MCF 10A (cell line): ENCODE data around the gene NPHP3. TPM values are rescaled to one million over a fixed set of nuclear protein-coding genes. Genes with fewer than 3 reads are reported as not detected.

Source experiments
- BruUV-seq: library from RNA; stranded (reverse); fragments of 400-500 nt; replicated peaks from 2 replicates; lab custom pipeline; 2021; lab: Mats Ljungman, UMichigan
- CTCF ChIA-PET: fragments of 300-600 bp; sonication (Branson Sonifier 250); formaldehyde crosslinking; extraction: SDS; loops from one replicate; lab custom pipeline; 2021; ENCODE audit warnings: antibody characterized with exemption, inconsistent platforms; lab: Yijun Ruan, JAX
- POLR2A ChIA-PET: fragments of 300-600, 350-650 bp; sonication (Branson Sonifier 250); formaldehyde crosslinking; extraction: SDS; loops from one replicate; lab custom pipeline; 2020; ENCODE audit warnings: antibody characterized with exemption, inconsistent platforms; lab: Yijun Ruan, JAX
- DNase-seq: peaks from one replicate; pipeline ENCODE4 v3.0.0-alpha.2; 2018; ENCODE audit not compliant: unreplicated experiment
- H3K27ac Mint-ChIP-seq: one replicate; pipeline ENCODE4 v1.8.0; 2022; ENCODE audit warnings: mild to moderate bottlenecking, low read depth, mixed read lengths; ENCODE audit not compliant: unreplicated experiment
- H3K27me3 Mint-ChIP-seq: one replicate; pipeline ENCODE4 v1.8.0; 2022; ENCODE audit warnings: mixed read lengths; ENCODE audit not compliant: insufficient read depth, unreplicated experiment
- H3K36me3 Mint-ChIP-seq: one replicate; pipeline ENCODE4 v1.8.0; 2022; ENCODE audit warnings: mild to moderate bottlenecking, moderate library complexity, mixed read lengths; ENCODE audit not compliant: insufficient read depth, unreplicated experiment
- H3K4me1 Mint-ChIP-seq: one replicate; pipeline ENCODE4 v1.8.0; 2022; ENCODE audit warnings: mixed read lengths; ENCODE audit not compliant: insufficient read depth, unreplicated experiment
- H3K4me3 Mint-ChIP-seq: one replicate; pipeline ENCODE4 v1.8.0; 2022; ENCODE audit warnings: mild to moderate bottlenecking, moderate library complexity, mixed read lengths; ENCODE audit not compliant: unreplicated experiment
- H3K9me3 Mint-ChIP-seq: one replicate; pipeline ENCODE4 v1.8.0; 2022; ENCODE audit warnings: mixed read lengths; ENCODE audit not compliant: unreplicated experiment
- intact Hi-C: fragments of 100-400 bp; cut with micrococcal nuclease; formaldehyde crosslinking; loops from 2 replicates; pipeline ENCODE4 v1.14.1; 2022
- total RNA-seq: library from RNA; stranded (reverse); gene quantifications from 2 replicates; pipeline ENCODE4 v1.2.3, GENCODE V29; 2022
- TF ChIP-seq, protein P1 (sequence below): fragments of 200-600 bp; IDR thresholded peaks from one replicate; pipeline ENCODE4 v1.8.0; 2022; ENCODE audit warnings: antibody characterized with exemption, mild to moderate bottlenecking; ENCODE audit not compliant: unreplicated experiment

NPHP3 gene
- total RNA-seq, 1 experiment from 2014 or later: 14.4 TPM

DNA sequence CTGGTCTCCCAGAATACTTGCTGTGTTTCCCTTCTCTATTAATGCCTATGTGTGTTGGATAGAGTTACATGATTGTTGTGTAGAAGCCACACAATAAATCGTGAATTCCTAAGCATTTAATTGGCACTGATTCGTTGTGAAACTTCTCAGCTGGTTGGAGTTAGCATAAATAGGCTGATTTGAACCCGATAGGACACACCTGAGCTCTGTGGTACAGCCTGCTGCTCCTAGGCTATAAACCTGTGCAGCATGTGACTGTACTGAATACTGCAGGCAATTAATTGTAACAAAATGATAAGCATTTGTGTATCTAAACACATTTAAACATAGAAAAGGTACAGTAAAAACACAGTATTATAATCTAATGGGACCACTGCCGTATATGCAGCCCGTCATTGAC lies 67.5 kb downstream of the NPHP3 start:
- Mint-ChIP-seq H3K27ac (no peak overlapping the region), H3K4me1 (peaks cover 11% of the 10 kb centered on the region), H3K36me3 (no peaks in the 10 kb centered on the region), H3K9me3 (no peaks in the 10 kb centered on the region), H3K4me3 (no peak overlapping the region), H3K27me3 (no peaks in the 10 kb centered on the region)
- ChIA-PET POLR2A (interaction anchor here (1.0 kb wide), 1 partner anchor 10 kb away, joined by 3 read pairs; no protein-coding TSS in a partner anchor), CTCF (interaction anchor here (0.6 to 3.3 kb wide), 4 partner anchors 12 to 248 kb away, joined by 3 to 14 read pairs (median 4); no protein-coding TSS in a partner anchor)
- intact Hi-C loops: no loop called here
- DNase-seq: no peak
- BruUV-seq: no TSS peak
- TF ChIP-seq, protein P1, sequence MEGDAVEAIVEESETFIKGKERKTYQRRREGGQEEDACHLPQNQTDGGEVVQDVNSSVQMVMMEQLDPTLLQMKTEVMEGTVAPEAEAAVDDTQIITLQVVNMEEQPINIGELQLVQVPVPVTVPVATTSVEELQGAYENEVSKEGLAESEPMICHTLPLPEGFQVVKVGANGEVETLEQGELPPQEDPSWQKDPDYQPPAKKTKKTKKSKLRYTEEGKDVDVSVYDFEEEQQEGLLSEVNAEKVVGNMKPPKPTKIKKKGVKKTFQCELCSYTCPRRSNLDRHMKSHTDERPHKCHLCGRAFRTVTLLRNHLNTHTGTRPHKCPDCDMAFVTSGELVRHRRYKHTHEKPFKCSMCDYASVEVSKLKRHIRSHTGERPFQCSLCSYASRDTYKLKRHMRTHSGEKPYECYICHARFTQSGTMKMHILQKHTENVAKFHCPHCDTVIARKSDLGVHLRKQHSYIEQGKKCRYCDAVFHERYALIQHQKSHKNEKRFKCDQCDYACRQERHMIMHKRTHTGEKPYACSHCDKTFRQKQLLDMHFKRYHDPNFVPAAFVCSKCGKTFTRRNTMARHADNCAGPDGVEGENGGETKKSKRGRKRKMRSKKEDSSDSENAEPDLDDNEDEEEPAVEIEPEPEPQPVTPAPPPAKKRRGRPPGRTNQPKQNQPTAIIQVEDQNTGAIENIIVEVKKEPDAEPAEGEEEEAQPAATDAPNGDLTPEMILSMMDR: no peak

DNA sequence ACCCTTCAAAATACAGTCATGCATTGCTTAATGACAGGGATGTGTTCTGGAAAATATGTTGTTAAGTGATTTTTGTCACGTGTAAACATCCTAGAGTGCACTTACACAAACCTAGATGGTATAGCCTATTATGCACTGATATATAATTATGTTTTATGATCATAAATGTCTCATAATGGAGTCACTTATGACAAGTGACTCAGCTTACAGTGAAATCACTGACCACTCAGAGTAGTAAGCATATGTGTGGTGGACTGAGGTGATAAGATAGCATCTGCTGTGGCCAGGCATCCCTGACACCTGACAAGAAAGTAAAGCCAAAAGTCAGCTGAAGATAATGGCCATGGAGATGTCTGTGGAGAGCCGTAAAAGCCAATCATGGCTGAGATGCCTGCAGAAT lies 68.0 kb downstream of the NPHP3 start:
- CTCF ChIA-PET: interaction anchor here (0.6 to 3.3 kb wide), 3 partner anchors 12 to 247 kb away, joined by 3 to 14 read pairs (median 5); no protein-coding TSS in a partner anchor
- peaks cover 11% of the 10 kb centered on the region for H3K4me1 Mint-ChIP-seq
- no peaks in the 10 kb centered on the region for H3K27me3 Mint-ChIP-seq
- intact Hi-C loops: no loop called here
- H3K27ac Mint-ChIP-seq: no peak overlapping the region
- no peaks in the 10 kb centered on the region for H3K9me3 Mint-ChIP-seq
- no TSS peak for BruUV-seq
- no peaks in the 10 kb centered on the region for H3K36me3 Mint-ChIP-seq
- TF ChIP-seq, protein P1: no peak
- no peak overlapping the region for H3K4me3 Mint-ChIP-seq
- POLR2A ChIA-PET: interaction anchor here (1.0 to 1.7 kb wide), 2 partner anchors 8 to 9 kb away, joined by 3 to 4 read pairs; no protein-coding TSS in a partner anchor
- no peak for DNase-seq

DNA sequence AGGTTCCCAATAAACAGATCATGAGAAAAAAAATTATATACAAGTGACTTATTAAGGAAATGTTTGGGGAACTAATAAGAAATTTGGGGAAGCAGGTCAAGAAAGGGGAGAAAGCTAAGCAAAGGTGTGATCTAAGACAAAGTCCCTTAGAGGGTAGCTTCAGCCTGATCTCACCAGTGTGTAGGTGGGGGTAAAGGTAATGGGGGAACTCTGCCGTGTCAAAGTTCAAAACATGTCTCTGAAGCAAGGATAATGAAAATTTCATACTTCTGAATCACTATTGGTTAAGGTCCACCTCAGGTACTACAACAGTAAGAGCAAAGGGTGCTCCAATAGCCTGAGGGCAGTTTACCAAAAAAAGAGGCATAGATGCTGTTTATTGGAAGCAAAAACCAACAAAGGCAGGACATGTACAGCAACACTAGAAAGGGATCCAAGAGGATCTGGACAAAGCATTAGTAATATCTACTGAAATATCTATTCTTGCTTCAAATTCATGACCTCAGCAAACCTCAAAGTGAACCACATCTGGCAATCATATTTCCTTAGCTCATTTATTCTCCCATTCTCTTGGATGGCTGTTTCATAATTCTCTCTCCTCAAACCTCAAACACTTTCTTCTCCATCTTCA lies 69.5 kb downstream of the NPHP3 start:
- no peak overlapping the region for H3K27ac Mint-ChIP-seq
- no peaks in the 10 kb centered on the region for H3K9me3 Mint-ChIP-seq
- CTCF ChIA-PET: interaction anchor here (0.6 to 1.4 kb wide), 5 partner anchors 10 to 301 kb away, joined by 3 to 15 read pairs (median 3); no protein-coding TSS in a partner anchor
- intact Hi-C loops: no loop called here
- POLR2A ChIA-PET: interaction anchor here (0.7 to 1.7 kb wide), 4 partner anchors 10 to 234 kb away, joined by 3 to 4 read pairs (median 4); no protein-coding TSS in a partner anchor
- H3K4me3 Mint-ChIP-seq: no peak overlapping the region
- no peak for DNase-seq
- BruUV-seq: no TSS peak
- H3K27me3 Mint-ChIP-seq: no peaks in the 10 kb centered on the region
- H3K36me3 Mint-ChIP-seq: no peaks in the 10 kb centered on the region
- peaks cover 4% of the 10 kb centered on the region for H3K4me1 Mint-ChIP-seq
- TF ChIP-seq, protein P1: no peak

DNA sequence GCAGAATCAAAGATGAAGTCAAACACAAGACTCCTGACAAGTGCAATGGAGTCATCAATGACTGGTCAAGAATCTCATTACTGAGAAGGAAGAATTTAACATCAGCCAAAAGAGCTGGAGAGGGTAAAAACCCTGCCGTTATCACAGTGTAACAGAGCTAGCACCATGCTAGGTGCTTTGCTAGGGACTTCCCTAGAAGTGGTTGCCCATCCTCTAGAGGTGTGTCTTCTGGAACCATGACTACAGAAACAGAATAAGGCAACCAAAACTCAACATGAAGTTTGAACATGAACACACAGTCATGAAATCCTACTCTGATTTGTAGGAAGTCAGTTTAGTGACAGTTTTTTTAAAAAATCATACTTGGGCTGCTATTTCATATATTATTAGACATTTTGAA lies 72.1 kb downstream of the NPHP3 start:
- BruUV-seq: no TSS peak
- TF ChIP-seq, protein P1: no peak
- no peaks in the 10 kb centered on the region for H3K9me3 Mint-ChIP-seq
- ChIA-PET CTCF (interaction anchor here (1.1 kb wide), 1 partner anchor 9 kb away, joined by 8 read pairs; no protein-coding TSS in a partner anchor), POLR2A (no interaction called here)
- no peak overlapping the region for H3K4me3 Mint-ChIP-seq
- intact Hi-C loops: no loop called here
- H3K36me3 Mint-ChIP-seq: no peaks in the 10 kb centered on the region
- no peaks in the 10 kb centered on the region for H3K27me3 Mint-ChIP-seq
- no peak overlapping the region for H3K27ac Mint-ChIP-seq
- no peak for DNase-seq
- H3K4me1 Mint-ChIP-seq: peaks cover under 1% of the 10 kb centered on the region
